Bronchial epithelial cell (primary cell): ENCODE data around the gene MRPL43. TPM values are rescaled to one million over a fixed set of nuclear protein-coding genes. Genes with fewer than 3 reads are reported as not detected.
A peak's percentile ranks its signal among the peaks of the same experiment; 100 is the strongest.

ENCODE experiments used
- DNase-seq: peaks from one replicate; pipeline ENCODE4 v3.0.0-alpha.2; 2010; ENCODE audit warnings: low read depth
- FAIRE-seq: peaks from 2 replicates; lab custom pipeline; 2011; peaks lifted over from hg19 to GRCh38; lab: Jason Lieb, UNC
- H3K27me3 ChIP-seq: 2 replicates; pipeline ENCODE4 v1.5.1; 2011; ENCODE audit warnings: low read length; ENCODE audit not compliant: control insufficient read depth, insufficient read depth
- H3K36me3 ChIP-seq: 2 replicates; pipeline ENCODE4 v1.5.1; 2011; ENCODE audit warnings: low read length; ENCODE audit not compliant: control insufficient read depth, insufficient read depth
- H3K4me3 ChIP-seq: 2 replicates; pipeline ENCODE4 v1.5.1; 2011; ENCODE audit warnings: mild to moderate bottlenecking, low read depth, low read length, control low read depth
- total RNA-seq: library from RNA; depleted of rRNA; stranded (reverse); fragments of >200 nt; gene quantifications from 2 replicates; pipeline ENCODE4 v1.2.1, GENCODE V29; 2014
- TF ChIP-seq, protein P1 (sequence below): IDR thresholded peaks from 2 replicates; pipeline ENCODE4 v1.5.1; 2011; ENCODE audit warnings: mild to moderate bottlenecking, moderate library complexity, low read length, control low read depth, inconsistent platforms; ENCODE audit not compliant: insufficient read depth, severe bottlenecking

Gene MRPL43
- total RNA-seq, 1 donor from 2014 or later: 73.5 TPM

DNA sequence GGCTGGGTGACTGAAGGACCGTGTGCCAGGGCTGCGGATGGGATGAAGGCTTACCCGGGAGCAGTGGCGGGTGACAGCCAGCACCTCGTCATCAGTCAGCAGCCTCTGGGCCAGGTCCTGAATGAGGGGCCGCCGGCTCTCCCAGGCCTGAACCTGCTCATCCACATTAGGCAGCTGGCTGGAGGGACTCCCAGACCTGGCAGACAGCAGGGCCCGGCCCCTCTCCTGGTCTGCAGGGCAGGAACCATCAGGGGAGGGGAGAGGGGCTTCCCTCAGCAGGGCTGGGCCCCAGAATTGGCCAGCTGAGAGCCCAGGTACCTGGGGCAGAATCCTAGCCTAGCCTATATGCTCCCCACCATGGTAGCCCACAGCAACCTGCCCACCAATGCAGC, 28.3 kb upstream of the MRPL43 start:
- Histone ChIP-seq H3K36me3 (no peaks in the 10 kb centered on the region), H3K4me3 (no peak overlapping the region), H3K27me3 (peaks cover 6% of the 10 kb centered on the region)
- TF ChIP-seq, protein P1, sequence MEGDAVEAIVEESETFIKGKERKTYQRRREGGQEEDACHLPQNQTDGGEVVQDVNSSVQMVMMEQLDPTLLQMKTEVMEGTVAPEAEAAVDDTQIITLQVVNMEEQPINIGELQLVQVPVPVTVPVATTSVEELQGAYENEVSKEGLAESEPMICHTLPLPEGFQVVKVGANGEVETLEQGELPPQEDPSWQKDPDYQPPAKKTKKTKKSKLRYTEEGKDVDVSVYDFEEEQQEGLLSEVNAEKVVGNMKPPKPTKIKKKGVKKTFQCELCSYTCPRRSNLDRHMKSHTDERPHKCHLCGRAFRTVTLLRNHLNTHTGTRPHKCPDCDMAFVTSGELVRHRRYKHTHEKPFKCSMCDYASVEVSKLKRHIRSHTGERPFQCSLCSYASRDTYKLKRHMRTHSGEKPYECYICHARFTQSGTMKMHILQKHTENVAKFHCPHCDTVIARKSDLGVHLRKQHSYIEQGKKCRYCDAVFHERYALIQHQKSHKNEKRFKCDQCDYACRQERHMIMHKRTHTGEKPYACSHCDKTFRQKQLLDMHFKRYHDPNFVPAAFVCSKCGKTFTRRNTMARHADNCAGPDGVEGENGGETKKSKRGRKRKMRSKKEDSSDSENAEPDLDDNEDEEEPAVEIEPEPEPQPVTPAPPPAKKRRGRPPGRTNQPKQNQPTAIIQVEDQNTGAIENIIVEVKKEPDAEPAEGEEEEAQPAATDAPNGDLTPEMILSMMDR: no peak
- FAIRE-seq: no peak
- no peak for DNase-seq

DNA sequence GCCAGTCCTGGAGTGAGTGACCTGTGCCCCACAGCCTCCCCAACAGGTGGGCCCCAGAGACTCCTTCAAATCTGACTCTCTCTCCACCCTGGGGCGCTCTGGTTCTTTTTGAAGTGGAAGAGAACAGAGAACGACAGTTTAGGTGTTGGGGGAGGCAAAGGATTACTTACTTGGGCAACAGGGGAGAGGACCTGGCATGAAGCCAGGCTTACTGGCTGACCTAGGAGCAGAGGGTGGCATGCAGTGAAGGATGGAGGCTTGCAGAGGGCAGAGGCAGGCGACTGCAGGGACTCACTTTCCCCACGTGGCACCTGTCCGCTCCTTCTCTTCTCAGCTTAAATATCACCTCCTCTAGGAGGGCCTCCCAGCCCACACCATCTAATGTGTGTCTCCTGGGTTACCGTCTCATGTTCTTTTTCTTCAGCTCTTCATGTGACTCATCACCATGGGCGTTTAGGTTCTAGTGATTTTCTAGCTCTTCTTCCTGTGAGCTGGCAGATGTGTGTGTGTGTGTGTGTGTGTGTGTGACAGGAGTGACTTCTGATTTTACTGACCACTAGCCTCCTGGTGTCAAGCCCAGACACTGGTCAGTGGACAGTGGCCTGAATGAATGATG, 27.8 kb upstream of the MRPL43 start:
- peaks cover 6% of the 10 kb centered on the region for H3K27me3 ChIP-seq
- TF ChIP-seq, protein P1: no peak
- FAIRE-seq (no peak), DNase-seq (peak; percentile 85)
- H3K36me3 ChIP-seq: no peaks in the 10 kb centered on the region
- no peak overlapping the region for H3K4me3 ChIP-seq

DNA sequence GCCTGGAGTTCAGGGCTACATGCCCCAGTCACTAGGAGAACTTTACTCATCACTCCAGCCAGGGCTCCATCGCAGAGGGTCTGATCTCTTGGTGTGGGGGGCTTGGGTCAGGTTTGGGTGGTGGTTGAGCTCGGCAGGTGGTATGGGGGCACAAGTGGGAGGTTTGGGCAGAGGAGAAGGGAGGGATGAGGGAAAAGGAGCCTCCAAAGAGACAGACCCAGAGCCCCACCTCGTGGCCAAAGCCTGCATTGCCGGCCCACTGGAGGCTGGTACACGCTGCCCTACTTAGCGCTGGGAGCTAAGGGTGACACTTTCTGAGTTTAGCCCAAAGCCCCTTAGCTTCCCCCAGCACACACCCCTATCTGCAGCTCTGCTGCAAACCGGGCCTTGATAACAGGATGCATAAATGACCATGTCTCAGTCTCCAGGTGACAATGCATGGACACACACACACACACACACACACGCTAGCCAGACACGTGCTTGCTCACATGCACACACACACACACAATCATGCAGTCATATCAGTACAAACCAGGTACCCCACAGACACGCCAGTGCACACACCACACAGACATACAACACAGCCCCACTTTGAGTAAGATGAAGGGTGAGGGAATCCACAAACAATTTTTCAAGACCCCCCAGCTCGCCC, 27.1 kb upstream of the MRPL43 start:
- FAIRE-seq: peak; percentile 7
- DNase-seq: peak; percentile 52

GRCh38 chr10:101013365-101013825, 26.1 kb upstream of the MRPL43 start:
- Histone ChIP-seq H3K27me3 (peaks cover 6% of the 10 kb centered on the region), H3K4me3 (no peak overlapping the region), H3K36me3 (no peaks in the 10 kb centered on the region)
- DNase-seq (peak; percentile 58), FAIRE-seq (no peak)
- TF ChIP-seq, protein P1: no peak

More for the DNA sequence above, 27.1 kb upstream of the MRPL43 start:
- TF ChIP-seq, protein P1: peak; percentile 99
- H3K4me3 ChIP-seq: no peak overlapping the region
- peaks cover 6% of the 10 kb centered on the region for H3K27me3 ChIP-seq
- H3K36me3 ChIP-seq: no peaks in the 10 kb centered on the region

GRCh38 chr10:101012525-101013364, 25.4 kb upstream of the MRPL43 start:
- peak; percentile 87 for DNase-seq
- FAIRE-seq: no peak

More at GRCh38 chr10:101012525-101013364, 25.4 kb upstream of the MRPL43 start:
- Histone ChIP-seq H3K36me3 (no peaks in the 10 kb centered on the region), H3K27me3 (peaks cover 1% of the 10 kb centered on the region), H3K4me3 (no peak overlapping the region)
- TF ChIP-seq, protein P1: peak; percentile 74
